Embryonic facial prominence (tissue), 1 donor: ENCODE results near the gene TP53BP1.

Experiments
- DNase-seq: peaks from one replicate; pipeline ENCODE4 v3.0.0-alpha.2; 2016; ENCODE audit errors: extremely low spot score

The TP53BP1 gene

GRCh38 chr15:43487271-43487895, 5.6 kb downstream of the TP53BP1 start:
- DNase-seq: no peak

GRCh38 chr15:43484455-43484854, 8.5 kb downstream of the TP53BP1 start:
- DNase-seq: no peak

- no peak for DNase-seq
Measured at GRCh38 chr15:43483297-43484128, 9.4 kb downstream of the TP53BP1 start.

- DNase-seq: no peak
Measured at GRCh38 chr15:43473885-43474284, 19.1 kb downstream of the TP53BP1 start.

GRCh38 chr15:43471975-43472374, 21.0 kb downstream of the TP53BP1 start:
- no peak for DNase-seq

DNA sequence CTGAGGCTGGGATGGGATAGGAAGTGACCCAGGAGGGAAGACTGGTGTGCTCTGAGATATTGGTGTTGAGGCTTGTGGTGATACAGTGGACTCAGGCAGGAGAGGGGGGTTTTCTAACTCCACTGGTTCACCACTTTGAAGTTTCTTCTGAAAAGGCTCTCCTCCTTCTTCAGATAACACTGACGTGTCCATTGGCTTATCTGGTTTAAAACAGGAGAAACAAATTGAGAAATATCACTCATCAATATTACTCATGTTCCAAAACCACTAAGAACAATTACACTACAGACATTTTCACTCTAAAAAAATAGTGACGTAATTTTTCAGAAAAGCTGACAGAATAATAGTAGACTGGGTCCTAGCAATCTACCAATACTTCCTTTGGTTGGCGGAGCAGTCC, 23.1 kb downstream of the TP53BP1 start:
- no peak for DNase-seq

GRCh38 chr15:43465100-43465499, 27.9 kb downstream of the TP53BP1 start:
- no peak for DNase-seq

GRCh38 chr15:43463998-43464397, 29.0 kb downstream of the TP53BP1 start:
- no peak for DNase-seq

- no peak for DNase-seq
Measured at GRCh38 chr15:43463507-43463906, 29.4 kb downstream of the TP53BP1 start.

DNA sequence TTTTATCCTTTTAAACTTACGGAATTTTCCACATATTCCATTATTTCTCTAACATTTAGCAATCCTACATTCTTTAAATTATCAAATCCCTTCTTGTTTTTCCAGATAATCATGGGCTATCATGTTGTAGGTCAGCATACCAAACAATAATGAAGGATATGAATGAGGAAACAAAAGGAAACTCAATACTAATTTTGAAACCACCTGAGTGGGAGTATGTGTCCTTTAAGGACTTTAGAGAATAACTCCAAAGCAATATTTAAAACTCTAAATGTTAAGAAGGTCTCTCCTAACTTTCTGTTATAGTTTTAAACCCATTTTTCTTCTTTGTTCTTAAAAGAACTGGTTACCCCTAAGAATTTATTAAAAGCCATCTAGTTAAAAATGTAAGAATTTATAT, 43.0 kb downstream of the TP53BP1 start:
- no peak for DNase-seq

DNA sequence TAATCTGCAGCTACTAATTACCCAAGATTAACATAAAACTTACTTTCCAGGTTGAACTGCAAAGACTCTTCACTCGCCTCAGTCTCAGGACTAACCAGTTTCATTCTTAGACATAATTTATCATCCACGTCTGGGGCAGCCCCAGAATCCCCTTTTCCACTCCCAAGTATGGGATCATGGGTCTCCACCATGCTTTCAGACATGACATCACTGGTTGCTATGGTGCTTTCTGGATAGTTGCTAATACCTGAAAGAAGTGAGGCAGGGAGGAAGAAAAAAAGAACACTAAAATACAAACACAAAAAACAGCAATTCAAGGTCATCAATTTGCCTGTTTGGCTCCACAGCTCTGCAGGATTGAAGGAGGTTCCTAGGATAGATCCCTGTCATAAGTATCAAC, 46.6 kb downstream of the TP53BP1 start:
- no peak for DNase-seq

GRCh38 chr15:43441316-43441715, 51.6 kb downstream of the TP53BP1 start:
- DNase-seq: no peak

DNA sequence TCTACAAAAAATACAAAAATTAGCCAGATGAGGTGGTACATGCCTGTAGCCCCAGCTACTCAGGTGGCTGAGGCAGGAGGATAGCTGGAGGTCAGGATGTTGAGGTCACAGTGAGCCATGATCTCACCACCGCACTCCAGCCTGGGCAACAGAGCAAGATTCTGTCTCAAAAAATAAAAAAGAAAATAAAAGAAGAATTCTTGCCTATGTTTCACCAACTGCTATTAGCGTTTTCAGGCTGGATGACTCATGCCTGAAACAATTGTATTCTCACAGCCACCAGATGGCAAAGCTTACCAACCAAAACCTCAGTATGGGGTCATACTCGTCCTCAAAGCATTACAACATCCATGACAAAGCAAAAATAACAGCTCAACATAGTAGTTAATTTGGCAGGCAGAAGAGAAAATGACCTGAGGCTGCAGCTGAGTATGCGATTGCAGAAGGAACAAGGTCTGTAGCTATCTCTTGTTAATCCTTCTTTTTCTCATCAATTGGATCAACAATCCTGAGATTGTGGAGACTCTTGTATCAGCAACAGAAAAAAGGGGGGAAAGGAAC, 52.2 kb downstream of the TP53BP1 start:
- DNase-seq: no peak

DNA sequence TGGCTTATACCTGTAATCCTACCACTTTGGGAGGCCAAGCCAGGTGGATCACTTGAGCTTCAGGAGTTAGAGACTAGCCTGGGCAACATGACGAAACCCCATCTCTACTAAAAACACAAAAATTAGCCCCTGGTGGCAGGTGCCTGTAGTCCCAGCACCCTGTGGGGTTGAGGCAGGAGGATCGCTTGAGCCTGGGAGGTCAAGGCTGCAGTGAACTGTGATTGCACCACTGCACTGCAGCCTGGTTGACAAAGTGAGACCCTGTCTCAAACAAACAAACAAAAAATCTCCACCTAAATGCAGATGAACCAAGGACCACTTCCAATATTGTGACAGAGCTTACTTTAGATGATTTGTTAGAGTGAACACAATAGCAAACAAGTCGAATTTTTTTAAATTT, 53.7 kb downstream of the TP53BP1 start:
- DNase-seq: no peak

DNA sequence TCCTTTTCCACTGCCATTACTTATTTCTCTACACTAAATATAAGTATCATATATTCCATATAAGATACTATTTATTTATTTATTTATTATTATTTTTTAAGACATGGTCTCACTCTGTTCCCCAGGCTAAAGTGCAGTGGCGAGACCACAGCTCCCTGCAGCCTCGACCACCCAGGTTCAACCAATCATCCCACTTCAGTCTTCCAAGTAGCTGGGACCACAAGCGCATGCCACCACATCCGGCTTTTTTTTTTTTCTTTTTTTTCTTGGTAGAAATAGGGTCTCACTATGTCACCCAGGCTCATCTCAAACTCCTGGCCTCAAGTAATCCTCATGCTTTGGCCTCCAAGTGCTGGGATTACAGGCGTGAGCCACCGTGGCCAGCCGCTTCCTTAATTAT, 56.6 kb downstream of the TP53BP1 start:
- DNase-seq: no peak

DNA sequence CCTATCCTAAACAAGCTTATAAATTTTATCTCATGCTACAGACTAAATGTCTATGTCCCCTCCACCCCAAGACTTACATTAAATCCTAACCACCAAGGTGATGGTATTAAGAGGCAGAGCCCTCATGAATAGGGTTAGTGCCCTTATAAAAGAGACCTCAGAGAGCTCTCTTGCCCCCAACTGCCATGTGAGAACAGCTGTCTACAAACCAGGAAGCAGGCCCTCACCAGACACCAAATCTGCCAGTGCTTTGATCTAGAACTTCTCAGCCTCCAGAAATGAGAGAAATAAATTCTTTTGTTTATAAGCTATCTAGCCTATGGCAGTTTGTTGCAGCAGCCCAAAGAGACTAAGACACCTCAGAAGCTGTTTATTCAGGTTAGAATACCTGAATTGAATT, 58.5 kb downstream of the TP53BP1 start:
- no peak for DNase-seq

DNA sequence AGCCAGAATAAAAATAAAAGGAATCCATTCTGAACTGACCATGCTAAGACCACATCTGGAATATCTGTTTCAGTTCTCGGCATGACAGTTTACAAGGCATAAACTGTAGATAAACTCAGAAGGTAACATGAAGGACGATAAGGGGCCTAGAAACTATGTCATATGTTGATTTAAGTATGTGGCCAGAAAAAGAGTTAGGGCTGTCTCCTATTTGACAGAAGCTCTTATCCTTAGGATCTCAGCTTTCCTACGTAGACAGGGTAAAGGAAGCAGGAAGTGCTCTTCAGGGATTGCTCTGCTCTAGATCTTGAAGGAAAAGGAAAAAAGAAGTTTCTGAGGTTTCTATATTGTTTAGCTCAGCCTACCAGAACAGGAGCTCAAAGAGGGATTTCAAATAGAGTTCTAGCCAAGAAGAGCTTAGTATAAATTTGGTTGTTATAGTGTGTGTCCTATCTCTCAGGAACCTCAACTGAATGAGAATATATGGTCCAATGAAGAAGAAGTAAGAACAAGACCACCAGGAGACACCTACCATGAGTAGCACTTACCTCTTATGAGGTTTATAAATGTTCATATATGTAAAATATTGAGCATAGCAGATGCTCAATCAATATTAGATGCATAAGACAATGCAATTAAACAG, 59.2 kb downstream of the TP53BP1 start:
- DNase-seq: no peak

DNA sequence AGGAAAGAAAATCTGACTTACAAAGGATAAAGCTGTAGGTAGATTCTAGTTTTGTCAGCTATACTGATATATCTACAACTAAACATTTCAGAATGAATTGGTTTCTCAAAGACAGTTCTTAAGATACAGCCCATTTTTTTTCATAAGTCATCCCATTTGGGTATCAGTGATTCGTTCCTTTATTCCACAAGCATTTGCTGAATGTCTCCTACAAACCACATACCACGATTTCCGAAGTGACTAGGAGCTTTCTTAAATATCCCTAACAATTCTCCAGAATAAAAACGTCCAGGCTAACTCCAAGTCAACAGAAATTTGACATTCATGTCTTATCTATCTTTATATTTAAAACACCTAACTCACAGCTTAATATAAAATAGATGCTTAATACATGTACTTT, 59.8 kb downstream of the TP53BP1 start:
- no peak for DNase-seq

DNA sequence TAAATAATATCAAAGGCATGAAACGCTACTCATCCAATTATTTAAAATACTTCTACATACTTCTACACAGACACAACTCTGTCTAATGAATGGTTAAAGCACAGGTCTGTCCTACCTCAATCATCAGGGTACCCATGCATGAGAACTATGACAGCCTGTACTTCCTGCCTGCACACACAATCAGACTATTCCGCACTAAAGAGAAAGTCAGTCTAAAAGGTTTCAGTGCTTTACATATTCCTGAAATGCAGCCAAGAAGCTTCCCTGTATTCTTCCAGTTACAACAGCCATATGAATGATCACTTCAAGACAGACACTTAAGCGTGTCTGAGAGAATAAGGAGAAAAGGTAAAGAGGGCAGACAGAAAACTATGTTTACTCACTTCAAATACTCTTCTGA, 63.3 kb downstream of the TP53BP1 start:
- DNase-seq: no peak

DNA sequence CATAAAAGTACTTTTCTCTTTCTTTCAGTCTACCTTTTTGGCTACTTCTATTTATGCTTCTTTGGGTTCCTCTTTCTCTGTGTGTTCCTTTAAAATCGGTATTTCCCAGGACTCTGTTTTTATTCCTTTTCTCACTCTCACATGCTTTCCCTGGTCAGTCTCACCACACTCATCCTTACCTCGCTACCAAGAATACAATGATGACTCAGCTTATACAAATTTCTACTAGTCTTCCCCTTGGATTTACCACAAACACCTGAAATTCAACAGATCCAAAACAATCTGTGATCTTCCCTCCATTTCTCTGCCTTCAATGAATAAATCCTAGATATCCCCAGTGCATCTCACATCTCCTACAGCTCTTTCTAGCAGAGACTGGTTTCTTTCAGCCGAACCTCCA, 69.2 kb downstream of the TP53BP1 start:
- DNase-seq: no peak

DNA sequence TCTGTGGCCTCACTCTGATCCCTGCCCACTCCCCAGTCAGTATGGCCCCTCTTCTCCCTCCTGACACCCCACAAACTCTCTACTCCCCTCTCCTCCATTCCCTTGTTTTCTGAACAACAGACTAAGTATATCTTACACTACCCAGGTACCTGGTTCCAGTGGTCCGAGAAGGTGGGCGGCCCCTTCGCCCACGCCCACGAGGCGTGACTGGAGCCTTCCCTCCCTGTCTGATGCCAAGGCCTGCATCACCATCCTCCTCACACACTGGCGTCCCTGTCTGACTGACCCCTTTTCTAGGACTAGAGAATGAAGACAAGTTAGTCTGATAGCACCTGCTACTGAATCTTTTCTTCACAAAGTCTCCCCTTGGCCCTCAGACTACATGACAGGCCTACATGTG, 72.1 kb downstream of the TP53BP1 start:
- no peak for DNase-seq

DNA sequence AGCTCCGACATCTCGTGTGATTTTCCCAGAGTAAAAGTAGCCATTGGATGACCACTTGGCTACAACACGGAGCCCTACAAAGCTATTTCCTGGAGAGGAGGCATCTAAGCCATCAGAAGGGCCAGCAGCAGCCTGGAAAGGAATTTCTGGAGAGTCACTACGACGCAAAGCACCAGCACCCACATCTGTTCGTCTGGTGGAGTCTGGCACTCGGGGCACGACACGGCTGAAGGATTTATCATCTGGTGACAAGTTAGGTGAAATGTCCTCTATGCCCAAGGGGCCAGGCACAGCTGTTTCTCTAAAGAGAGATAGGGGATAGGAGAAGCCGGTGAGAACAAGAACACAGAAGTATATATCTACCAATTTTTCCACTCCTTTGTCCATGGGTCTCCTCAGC, 72.5 kb downstream of the TP53BP1 start:
- no peak for DNase-seq

DNA sequence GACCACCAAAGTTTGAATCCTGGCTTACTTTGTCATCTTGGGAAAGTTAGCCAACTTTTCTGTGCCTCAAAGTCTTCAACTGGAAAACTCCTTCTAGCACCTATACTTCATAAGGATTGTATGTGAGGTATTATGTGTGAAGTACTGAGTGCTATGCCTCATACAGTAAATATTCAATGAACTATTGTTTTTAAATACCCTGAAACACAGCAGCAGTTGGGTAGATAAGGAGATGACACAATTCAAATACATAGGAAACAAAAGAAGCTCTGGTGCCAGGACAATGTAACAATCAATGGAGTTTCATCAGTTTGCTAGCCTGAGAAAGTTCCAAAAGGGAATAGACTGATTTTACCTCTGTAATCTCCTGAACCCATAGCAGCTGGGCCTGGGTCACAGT, 78.8 kb downstream of the TP53BP1 start:
- DNase-seq: no peak
